Esophagus squamous epithelium (tissue), 4 donors: ENCODE data around the gene SMC5.

Experiments used
- POLR2A ChIP-seq, 4 donors: fragments of 450-650 bp; IDR thresholded peaks; one replicate each; pipeline ENCODE4 v1.6.1; 2017; ENCODE audit warnings: antibody characterized with exemption in 4 of 4, mild to moderate bottlenecking in 4 of 4, moderate library complexity in 3 of 4
- TF ChIP-seq, protein P1 (sequence below), 6 experiments: fragments of 450-650 bp in 4 of 6; fragments of 200-600 bp in 2 of 6; sonication (generic) in 2 of 6; IDR thresholded peaks; one replicate each; pipeline ENCODE4 v1.5.1; 2016 to 2019; ENCODE audit warnings: antibody characterized with exemption in 6 of 6, mild to moderate bottlenecking in 4 of 6, moderate library complexity in 4 of 6

DNA sequence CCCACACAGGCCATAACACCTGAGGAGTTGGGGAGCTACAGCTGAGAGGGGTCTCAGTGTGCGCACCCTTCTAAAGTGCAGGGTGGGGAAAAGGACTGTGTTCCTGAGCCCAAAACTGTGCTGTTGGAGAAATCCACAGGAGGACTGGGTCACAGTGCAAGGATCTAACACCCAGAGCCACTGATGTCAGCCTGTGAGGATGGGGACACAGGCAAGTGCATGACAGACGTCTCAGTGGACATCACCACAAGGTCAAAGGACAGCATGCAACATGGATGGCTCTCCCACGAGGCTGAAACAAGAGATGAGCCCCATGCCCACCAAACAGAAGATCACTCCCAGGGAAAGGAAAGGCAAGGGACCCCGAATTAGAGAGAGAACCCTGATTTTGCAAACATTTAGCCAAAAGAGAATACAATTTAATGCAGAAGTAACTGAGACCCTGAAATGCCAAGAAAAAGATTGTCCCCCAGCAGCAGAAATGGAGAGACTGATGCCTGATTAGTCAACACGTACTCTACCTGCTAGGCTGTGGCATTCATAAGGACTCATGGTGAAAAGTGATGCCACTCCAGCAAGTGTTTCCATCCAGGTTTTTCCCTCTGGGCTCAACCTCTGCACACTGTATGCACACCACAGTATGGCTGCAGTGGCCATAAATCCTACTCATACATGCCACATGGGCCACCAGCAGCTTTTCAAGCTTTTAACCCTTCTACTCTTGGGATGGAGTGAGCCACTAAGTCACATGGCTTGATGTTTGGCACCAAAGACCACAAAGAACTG is 141.5 kb downstream of the SMC5 start:
- TF ChIP-seq, protein P1, sequence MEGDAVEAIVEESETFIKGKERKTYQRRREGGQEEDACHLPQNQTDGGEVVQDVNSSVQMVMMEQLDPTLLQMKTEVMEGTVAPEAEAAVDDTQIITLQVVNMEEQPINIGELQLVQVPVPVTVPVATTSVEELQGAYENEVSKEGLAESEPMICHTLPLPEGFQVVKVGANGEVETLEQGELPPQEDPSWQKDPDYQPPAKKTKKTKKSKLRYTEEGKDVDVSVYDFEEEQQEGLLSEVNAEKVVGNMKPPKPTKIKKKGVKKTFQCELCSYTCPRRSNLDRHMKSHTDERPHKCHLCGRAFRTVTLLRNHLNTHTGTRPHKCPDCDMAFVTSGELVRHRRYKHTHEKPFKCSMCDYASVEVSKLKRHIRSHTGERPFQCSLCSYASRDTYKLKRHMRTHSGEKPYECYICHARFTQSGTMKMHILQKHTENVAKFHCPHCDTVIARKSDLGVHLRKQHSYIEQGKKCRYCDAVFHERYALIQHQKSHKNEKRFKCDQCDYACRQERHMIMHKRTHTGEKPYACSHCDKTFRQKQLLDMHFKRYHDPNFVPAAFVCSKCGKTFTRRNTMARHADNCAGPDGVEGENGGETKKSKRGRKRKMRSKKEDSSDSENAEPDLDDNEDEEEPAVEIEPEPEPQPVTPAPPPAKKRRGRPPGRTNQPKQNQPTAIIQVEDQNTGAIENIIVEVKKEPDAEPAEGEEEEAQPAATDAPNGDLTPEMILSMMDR (IDR thresholded peaks at IDR 0.05): no peak
- TF ChIP-seq POLR2A (IDR thresholded peaks at IDR 0.05): no peak
